PC-9 (cell line): ENCODE data around the gene RCE1.

Source experiments
- CTCF ChIP-seq: fragments of 200-600 bp; sonication (generic); conservative IDR thresholded peaks from 2 replicates; pipeline ENCODE4 v1.6.1; 2017; ENCODE audit warnings: mixed run types, antibody characterized with exemption, mild to moderate bottlenecking, moderate library complexity
- EZH2 ChIP-seq: fragments of 200-600 bp; sonication (generic); IDR thresholded peaks from 2 replicates; pipeline ENCODE4 v1.8.0; 2017; ENCODE audit warnings: antibody characterized with exemption, low read depth

GRCh38 chr11:66894141-66894540, 50.9 kb downstream of the RCE1 start:
- TF ChIP-seq CTCF (no peak), EZH2 (no peak)
